ENCODE results near the gene PCIF1.

- TF ChIP-seq, protein P1, sequence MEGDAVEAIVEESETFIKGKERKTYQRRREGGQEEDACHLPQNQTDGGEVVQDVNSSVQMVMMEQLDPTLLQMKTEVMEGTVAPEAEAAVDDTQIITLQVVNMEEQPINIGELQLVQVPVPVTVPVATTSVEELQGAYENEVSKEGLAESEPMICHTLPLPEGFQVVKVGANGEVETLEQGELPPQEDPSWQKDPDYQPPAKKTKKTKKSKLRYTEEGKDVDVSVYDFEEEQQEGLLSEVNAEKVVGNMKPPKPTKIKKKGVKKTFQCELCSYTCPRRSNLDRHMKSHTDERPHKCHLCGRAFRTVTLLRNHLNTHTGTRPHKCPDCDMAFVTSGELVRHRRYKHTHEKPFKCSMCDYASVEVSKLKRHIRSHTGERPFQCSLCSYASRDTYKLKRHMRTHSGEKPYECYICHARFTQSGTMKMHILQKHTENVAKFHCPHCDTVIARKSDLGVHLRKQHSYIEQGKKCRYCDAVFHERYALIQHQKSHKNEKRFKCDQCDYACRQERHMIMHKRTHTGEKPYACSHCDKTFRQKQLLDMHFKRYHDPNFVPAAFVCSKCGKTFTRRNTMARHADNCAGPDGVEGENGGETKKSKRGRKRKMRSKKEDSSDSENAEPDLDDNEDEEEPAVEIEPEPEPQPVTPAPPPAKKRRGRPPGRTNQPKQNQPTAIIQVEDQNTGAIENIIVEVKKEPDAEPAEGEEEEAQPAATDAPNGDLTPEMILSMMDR (conservative IDR thresholded peaks at IDR 0.05 in 1 of 2, IDR thresholded peaks at IDR 0.05 in 1 of 2; ENCODE audit: extremely low read depth in 1 of 2, insufficient read depth in 1 of 2, low read depth in 1 of 2, low read length in 2 of 2) = no peak
- TF ChIP-seq EZH2 (IDR thresholded peaks at IDR 0.05; ENCODE audit: borderline replicate concordance, low read length) = no peak
Observed at GRCh38 chr20:45896641-45897161, 37.8 kb upstream of the PCIF1 start.

Data from mammary epithelial cell (primary cell).